Stimulated activated CD4-positive, alpha-beta T cell treated with anti-CD3 and anti-CD28 coated beads, Interleukin-15, amount 100 ng/mL, for 1 hour (primary cell): ENCODE results near the gene GBGT1.

ENCODE experiments used
- DNase-seq, 2 donors: peaks; one replicate each; pipeline ENCODE4 v3.0.0-alpha.2; 2020; ENCODE audit warnings: low read depth in 1 of 2, low spot score in 1 of 2

GBGT1 gene

GRCh38 chr9:133165452-133165730, 1.7 kb upstream of the GBGT1 start:
- no peak for DNase-seq

GRCh38 chr9:133164191-133164590, 477 bp upstream of the GBGT1 start:
- DNase-seq: no peak

- DNase-seq: no peak
These were observed 732 bp downstream of the GBGT1 start for GRCh38 chr9:133162861-133163503.

GRCh38 chr9:133161547-133161950, 2.2 kb downstream of the GBGT1 start:
- DNase-seq: no peak

- DNase-seq: no peak
These were observed 2.8 kb downstream of the GBGT1 start for GRCh38 chr9:133160742-133161546.

GRCh38 chr9:133158695-133159094, 5.0 kb downstream of the GBGT1 start:
- no peak for DNase-seq

- DNase-seq: no peak
These were observed 8.6 kb downstream of the GBGT1 start for GRCh38 chr9:133155156-133155555.

- no peak for DNase-seq
These were observed 9.4 kb downstream of the GBGT1 start for GRCh38 chr9:133154097-133154989.

- no peak for DNase-seq
These were observed 10.3 kb downstream of the GBGT1 start for GRCh38 chr9:133153227-133154096.

GRCh38 chr9:133151601-133152525, 11.9 kb downstream of the GBGT1 start:
- DNase-seq: no peak

- DNase-seq: no peak
These were observed 12.7 kb downstream of the GBGT1 start for GRCh38 chr9:133151041-133151440.

GRCh38 chr9:133149130-133150015, 14.3 kb downstream of the GBGT1 start:
- DNase-seq: peak; percentile 64 to 72

GRCh38 chr9:133148199-133149129, 15.2 kb downstream of the GBGT1 start:
- DNase-seq: no peak

- peak; percentile 69 to 76 for DNase-seq
These were observed 16.1 kb downstream of the GBGT1 start for GRCh38 chr9:133147412-133148198.

- DNase-seq: no peak
These were observed 16.8 kb downstream of the GBGT1 start for GRCh38 chr9:133146746-133147411.
